HG02678 (cell line): ENCODE measurements around the gene TREML1.

Experiments used
- ATAC-seq: cut with Tn5 transposase; IDR thresholded peaks from one replicate; pipeline ENCODE4 v1.9.1; 2021; ENCODE audit warnings: mild to moderate bottlenecking, moderate library complexity; ENCODE audit not compliant: unreplicated experiment

The TREML1 gene

GRCh38 chr6:41179163-41179562 is 25.0 kb upstream of the TREML1 start:
- no peak for ATAC-seq

DNA sequence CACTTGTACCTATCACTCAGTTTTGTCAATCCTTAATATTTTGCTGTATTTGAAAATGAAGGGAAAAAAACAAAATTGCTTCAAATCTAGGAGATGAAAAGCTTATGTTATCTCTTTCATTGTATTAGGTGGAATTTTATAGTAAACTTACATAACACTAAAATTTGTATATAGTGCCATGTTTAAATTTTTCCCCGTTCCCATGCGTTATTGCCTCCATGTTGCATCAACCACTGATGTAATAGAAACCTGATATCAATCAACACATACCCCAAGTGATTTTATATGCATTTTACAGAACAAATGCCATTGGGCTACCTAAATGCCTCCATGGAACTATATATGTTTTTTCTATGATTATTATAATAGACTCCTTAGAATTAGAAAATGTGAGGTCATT is 23.5 kb upstream of the TREML1 start:
- ATAC-seq: no peak

- no peak for ATAC-seq
Measured at GRCh38 chr6:41177287-41177686, 23.1 kb upstream of the TREML1 start.

DNA sequence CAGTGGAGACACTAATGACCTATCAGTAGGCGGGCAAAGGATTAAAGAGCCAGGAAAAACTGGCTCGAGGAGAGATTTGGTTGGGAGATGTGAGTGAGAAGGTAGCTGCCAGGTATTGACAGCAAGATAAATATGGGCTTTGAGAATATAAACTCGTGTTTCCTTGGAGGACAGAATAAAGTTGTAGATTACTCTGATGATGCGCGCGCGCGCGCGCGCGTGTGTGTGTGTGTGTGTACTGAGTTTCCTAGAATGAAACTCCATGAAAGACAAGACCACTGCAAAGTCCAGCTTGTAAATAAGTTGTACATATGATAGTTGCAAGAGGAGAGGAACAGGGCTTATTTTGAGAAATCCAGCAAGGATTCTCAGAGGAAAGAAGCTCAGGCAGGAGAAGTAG is 22.0 kb upstream of the TREML1 start:
- ATAC-seq: no peak

DNA sequence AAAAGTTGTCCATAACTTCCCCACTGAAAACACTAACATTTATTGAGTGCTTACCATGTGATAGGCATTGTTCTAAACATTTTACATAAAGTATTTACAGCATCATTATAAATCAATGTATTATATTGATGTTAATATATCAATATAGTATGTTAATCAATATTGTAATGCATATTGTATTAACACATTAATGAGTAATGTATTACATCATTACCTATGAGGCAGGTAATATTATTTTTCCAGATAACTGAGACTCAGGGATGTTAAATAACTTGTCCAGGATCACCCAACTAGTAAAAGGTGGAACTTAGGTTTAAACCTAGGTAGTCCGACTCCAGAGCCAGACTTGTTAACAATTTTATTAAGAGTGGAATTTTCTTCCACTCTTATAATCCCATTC is 20.9 kb upstream of the TREML1 start:
- no peak for ATAC-seq

- no peak for ATAC-seq
Measured at GRCh38 chr6:41174610-41175009, 20.5 kb upstream of the TREML1 start.

DNA sequence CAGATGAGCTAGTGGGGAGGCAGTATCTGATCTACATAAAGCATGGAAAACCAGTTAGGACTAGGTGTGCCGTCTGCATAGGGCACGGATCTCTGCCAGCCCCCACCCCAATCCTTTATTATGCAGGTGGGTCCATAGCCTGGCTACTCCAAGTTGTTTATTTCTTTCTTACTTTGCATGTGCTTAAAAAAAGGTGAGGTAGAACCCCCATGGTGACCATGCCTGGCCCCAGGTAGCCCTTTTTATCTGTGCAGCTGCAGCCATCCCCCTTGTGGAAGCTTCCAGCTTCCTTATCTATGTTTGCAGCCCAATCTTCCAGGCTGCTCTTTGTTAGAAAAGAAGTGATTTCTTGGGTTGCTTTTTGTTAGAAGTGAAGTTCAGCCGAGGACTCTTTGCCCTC is 17.8 kb upstream of the TREML1 start:
- no peak for ATAC-seq

GRCh38 chr6:41170547-41171160 is 16.5 kb upstream of the TREML1 start:
- ATAC-seq: no peak

- no peak for ATAC-seq
Measured at GRCh38 chr6:41167173-41167963, 13.2 kb upstream of the TREML1 start.

DNA sequence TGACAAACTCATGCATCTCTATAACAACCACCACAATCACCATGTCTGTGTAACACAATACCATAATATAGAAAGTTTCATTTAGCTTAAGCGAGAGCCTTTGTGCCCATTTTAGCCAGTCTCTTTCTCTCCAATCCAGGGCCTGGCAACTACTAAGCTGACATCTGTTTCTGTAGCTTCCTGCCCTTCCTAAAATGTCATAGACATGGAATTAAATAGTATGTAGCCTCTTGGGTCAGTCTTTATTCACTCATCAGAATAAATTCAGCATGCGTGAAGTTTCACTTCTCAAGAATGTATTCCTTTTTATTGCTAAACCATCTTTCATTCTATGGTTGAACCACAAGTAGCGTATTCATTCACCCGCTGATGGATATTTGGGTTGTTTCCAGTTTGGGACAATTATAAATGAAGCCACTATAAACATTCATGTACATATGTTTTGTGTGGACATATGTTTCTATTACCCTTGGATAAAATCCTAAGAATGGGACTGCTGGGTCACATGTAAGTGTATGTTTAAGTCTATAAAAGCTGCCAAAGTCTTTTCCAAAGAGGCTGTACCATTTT is 10.5 kb upstream of the TREML1 start:
- ATAC-seq: no peak

DNA sequence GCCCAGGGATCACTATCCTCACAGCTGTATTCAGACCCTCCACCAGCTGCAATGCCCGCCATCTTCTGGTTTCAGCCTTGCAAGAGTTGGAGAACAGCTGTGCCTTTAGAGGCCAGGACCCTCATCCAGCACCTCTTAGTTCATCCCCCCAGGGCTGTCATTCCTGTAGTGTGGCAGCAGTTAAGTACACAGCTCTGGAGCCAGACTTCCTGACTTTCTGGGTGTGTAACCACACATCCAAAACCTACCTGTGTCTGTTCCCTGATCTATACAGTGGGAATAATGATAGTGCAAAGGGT is 9.2 kb upstream of the TREML1 start:
- ATAC-seq: no peak

DNA sequence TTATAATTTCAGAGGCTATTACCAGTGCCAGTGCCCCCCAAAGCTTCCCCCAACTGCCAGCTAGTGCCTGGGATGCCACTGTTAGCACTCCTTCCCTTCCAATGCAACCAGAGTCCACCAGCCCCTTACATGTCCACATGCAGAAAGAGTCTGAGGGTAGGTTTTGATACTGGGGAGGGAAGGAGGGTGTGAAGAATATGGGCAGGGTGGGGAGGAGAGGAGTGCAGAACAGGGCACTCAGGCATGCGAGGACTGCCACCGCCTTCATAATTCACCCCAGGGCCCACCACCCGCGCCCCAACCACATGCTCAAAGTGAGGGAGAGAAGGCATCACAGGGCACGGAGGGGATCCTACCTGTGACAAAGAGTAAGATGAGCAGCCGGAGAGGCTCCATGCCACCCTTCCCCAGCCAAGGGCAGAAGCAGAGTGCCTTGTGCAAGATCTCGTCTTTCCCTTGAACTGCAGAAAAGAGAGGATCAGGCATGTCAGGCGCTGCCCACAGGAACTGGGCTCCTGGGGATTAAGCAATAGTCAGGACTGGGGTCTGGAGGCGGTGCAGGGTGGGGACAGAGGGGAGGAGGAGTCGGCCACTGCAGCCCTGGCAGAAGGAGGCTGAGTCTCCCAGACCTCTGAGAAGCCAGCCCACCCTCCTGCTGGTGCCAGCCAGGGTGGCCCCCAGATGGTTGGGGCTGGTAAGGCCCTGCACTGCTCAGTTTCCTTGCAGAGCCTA is 8.7 kb upstream of the TREML1 start, which contains the start of gene TREM2:
TREM2 (minus strand) TSS at position 430 of the 732 bp plus-strand sequence; CDS start at position 396, 34 bp downstream.
- no peak for ATAC-seq

GRCh38 chr6:41161851-41162552 is 7.9 kb upstream of the TREML1 start:
- ATAC-seq: no peak

DNA sequence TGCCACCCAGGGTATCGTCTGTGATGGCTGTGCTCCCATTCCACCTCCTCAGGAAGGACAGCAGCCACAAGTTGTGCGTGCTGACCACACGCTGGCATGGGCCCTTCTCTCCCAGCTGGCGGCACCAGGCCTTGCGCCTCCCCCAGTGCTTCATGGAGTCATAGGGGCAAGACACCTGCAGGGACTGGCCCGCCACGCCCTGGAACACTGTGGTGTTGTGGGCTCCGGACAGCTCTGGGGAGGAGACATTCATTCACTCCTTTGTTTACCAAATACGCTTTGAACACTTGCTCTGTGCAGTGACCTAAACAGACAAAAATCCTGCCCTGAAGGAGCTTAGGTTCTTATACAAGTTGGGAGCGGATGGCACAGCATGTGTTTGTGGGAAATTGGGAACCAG is 7.2 kb upstream of the TREML1 start:
- no peak for ATAC-seq

DNA sequence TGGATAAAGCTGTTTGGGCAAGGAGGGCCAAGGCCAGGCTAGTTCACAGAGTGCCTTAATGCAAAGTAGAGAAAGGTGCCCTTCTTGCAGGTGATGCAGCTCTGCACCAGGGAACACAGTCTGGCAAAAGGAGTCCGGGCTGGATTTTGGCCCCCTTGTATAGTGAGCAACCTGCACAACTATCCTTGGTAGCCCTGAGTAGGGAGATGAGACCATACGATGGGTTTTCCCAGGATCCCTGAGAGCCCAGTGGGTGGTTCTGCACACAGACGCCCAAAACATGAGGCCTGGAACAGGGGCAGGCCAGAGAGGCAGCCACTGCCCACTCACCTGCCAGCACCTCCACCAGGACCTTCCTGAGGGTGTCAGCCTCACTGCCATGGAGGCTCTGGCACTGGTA is 6.8 kb upstream of the TREML1 start:
- no peak for ATAC-seq

GRCh38 chr6:41159415-41160082 is 5.4 kb upstream of the TREML1 start:
- no peak for ATAC-seq

GRCh38 chr6:41157323-41157722 is 3.2 kb upstream of the TREML1 start:
- no peak for ATAC-seq

DNA sequence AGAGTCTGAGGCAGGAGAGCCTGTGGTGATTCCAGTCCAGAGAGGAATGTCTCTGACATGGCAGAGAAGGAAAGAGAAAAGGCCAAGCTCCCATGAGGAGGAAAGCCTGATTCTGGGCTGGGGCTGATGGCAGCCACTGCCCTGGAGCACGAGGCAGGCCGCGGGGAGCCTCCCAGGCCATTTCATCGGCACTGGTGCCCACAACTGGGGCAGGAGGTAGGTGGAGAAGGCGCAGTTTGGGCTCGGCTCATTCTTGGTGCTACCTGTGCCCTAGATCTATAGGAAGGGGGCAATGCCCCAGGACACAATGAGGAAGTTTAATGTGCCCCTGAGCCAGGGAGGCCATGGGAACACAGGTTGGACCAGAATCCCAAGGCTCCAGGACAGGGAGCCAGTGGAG is 2.6 kb upstream of the TREML1 start:
- ATAC-seq: no peak

- ATAC-seq: no peak
Measured at GRCh38 chr6:41156001-41156400, 1.9 kb upstream of the TREML1 start.

DNA sequence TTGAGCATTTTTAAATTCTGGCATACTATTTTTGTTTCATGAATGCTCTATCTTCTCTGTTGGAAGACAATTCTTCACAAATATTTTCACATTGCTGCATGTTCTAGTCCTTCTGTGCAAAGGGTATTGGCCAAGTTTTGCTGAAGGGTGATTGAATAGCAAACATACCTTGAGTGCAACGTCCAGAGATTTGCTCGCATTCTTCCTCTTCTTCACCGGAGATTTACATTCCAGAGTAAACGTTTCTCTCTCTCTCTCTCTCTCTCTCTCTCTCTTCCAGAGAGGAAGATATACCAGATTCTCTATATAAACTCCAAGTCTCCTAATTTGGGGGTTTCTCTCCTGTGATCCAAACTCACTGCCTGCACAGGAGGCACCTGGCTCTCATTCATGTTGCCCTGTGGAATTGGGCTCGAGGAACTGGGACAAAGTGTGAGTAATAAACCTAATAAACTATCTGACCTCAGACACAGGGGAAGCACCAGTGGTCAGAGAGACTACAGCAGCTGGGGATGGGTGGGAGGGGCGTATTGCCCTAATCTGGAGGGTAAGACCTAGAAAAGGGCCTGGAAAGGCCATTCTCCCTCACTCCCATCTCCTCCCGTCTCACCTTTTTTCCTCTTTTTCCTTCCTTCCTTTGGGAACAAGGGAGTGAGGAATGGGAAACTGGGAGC is 1.1 kb upstream of the TREML1 start:
- ATAC-seq: no peak
